Gastroesophageal sphincter (tissue), 4 donors: ENCODE data around the gene SGMS1. TPM values are rescaled to one million over a fixed set of nuclear protein-coding genes. Genes with fewer than 3 reads are reported as not detected.

Source experiments
- ATAC-seq: fragments of 150-250 bp; one replicate; pipeline ENCODE4 v1.9.1; 2016; ENCODE audit warnings: mild to moderate bottlenecking, moderate library complexity
- H3K27ac ChIP-seq, 4 donors: fragments of 200-600 bp; sonication (generic) in 3 of 4; 1 replicate in 3 of 4; 2 replicates in 1 of 4; pipeline ENCODE4 v1.5.1; 2016 to 2019
- H3K27me3 ChIP-seq: fragments of 200-600 bp; sonication (generic); one replicate; pipeline ENCODE4 v1.5.1; 2019
- H3K36me3 ChIP-seq, 2 donors: fragments of 200-600 bp; sonication (generic); one replicate each; pipeline ENCODE4 v1.5.1; 2019; ENCODE audit warnings: control low read depth in 1 of 2
- H3K4me1 ChIP-seq, 3 donors: fragments of 200-600 bp; sonication (generic); 1 replicate in 2 of 3; 2 replicates in 1 of 3; pipeline ENCODE4 v1.5.1; 2016 to 2019; ENCODE audit warnings: control low read depth in 2 of 3
- H3K4me3 ChIP-seq, 2 donors: fragments of 200-600 bp; sonication (generic); one replicate each; pipeline ENCODE4 v1.5.1; 2019; ENCODE audit warnings: mild to moderate bottlenecking in 1 of 2, moderate library complexity in 1 of 2
- H3K9me3 ChIP-seq, 3 donors: fragments of 200-600 bp; sonication (generic); one replicate each; pipeline ENCODE4 v1.5.1; 2017 to 2019; ENCODE audit warnings: control low read depth in 2 of 3
- EP300 ChIP-seq: sonication (generic); formaldehyde crosslinking; IDR thresholded peaks from one replicate; pipeline ENCODE4 v1.6.1; 2017; ENCODE audit warnings: antibody characterized with exemption, mild to moderate bottlenecking
- POLR2A ChIP-seq, 2 donors: fragments of 450-650 bp; IDR thresholded peaks; one replicate each; pipeline ENCODE4 v1.6.1; 2017; ENCODE audit warnings: antibody characterized with exemption in 2 of 2, mild to moderate bottlenecking in 2 of 2, moderate library complexity in 1 of 2
- POLR2AphosphoS5 ChIP-seq: sonication (generic); formaldehyde crosslinking; IDR thresholded peaks from one replicate; pipeline ENCODE4 v1.6.1; 2017; ENCODE audit warnings: antibody characterized with exemption
- WGBS, 2 donors: methylation state at CpG; one replicate each; pipeline ENCODE4 v1.1.5; 2018; ENCODE audit warnings: low coverage in 1 of 2; 5-methylcytosine and 5-hydroxymethylcytosine counted together
- total RNA-seq, 4 donors: library from RNA; depleted of rRNA; stranded (reverse); fragments of >200 nt; gene quantifications; one replicate each; pipeline ENCODE4 v1.1.0, GENCODE V29; 2016
- TF ChIP-seq, protein P1 (sequence below), 4 experiments: fragments of 200-600 bp in 2 of 4; fragments of 450-650 bp in 2 of 4; sonication (generic) in 1 of 4; IDR thresholded peaks; one replicate each; pipeline ENCODE4 v1.5.1; 2017 to 2019; ENCODE audit warnings: antibody characterized with exemption in 4 of 4, mild to moderate bottlenecking in 2 of 4, moderate library complexity in 2 of 4

SGMS1 gene
- total RNA-seq, 4 donors from 2014 or later: 57.7 to 116 (median 66.1) TPM

DNA sequence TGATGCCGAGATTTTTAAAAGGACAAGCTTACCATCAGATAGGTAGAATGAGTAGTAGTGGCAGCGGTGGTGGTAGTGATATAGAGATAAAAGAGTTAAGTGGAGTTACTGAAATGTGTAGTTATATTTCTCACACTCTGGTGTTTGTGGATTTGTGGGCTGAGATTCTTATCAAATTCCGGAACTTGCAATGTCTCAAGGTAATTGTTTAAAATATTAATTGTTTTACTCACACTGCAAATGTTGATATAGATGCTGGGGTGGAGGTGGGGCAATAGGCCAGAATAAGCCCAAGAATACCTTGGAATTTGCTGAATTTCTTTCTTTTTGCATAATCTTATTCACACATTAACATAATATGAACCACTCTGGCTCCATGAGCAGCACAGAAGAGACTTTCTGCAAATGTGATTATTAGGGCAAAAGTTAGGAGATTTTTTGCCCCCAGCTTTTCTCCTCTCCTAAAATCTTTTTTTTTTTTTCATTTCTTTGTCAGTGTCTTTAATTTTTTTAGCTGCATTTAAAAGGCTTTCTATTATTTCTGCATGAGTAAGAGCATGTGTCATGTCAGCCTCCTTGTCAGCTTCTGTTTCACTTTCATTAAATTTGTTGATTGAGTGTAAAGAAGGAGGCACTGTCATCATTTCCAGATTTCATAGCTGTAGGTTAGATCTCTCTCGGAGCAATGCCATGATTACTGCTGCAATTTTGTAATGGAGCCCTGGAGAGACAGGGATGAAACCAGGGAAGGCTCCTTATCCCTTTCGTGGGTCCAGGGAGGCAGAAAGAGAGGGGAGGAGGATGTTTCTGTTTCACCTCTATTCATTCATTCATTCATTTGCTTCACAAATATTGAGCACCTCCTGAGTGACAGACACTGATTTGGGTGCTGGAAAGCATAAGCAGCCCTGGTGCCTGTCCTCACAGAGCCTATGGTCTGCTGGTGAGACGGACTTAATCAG lies 13.1 kb upstream of the SGMS1 start:
- Histone ChIP-seq H3K4me3 (no peak overlapping the region), H3K27me3 (no peaks in the 10 kb centered on the region), H3K36me3 (peaks cover 0 to 4% of the 10 kb centered on the region in 2 donors), H3K9me3 (no peaks in the 10 kb centered on the region), H3K27ac (no peak overlapping the region), H3K4me1 (no peaks in the 10 kb centered on the region)
- TF ChIP-seq, protein P1, sequence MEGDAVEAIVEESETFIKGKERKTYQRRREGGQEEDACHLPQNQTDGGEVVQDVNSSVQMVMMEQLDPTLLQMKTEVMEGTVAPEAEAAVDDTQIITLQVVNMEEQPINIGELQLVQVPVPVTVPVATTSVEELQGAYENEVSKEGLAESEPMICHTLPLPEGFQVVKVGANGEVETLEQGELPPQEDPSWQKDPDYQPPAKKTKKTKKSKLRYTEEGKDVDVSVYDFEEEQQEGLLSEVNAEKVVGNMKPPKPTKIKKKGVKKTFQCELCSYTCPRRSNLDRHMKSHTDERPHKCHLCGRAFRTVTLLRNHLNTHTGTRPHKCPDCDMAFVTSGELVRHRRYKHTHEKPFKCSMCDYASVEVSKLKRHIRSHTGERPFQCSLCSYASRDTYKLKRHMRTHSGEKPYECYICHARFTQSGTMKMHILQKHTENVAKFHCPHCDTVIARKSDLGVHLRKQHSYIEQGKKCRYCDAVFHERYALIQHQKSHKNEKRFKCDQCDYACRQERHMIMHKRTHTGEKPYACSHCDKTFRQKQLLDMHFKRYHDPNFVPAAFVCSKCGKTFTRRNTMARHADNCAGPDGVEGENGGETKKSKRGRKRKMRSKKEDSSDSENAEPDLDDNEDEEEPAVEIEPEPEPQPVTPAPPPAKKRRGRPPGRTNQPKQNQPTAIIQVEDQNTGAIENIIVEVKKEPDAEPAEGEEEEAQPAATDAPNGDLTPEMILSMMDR (IDR thresholded peaks at IDR 0.05): no peak
- TF ChIP-seq EP300 (no peak), POLR2A (IDR thresholded peaks at IDR 0.05) (no peak), POLR2AphosphoS5 (no peak)
- ATAC-seq: no peak
- WGBS, 2 donors: 63 to 67% methylated on average over 6 of the region's 6 CpGs

DNA sequence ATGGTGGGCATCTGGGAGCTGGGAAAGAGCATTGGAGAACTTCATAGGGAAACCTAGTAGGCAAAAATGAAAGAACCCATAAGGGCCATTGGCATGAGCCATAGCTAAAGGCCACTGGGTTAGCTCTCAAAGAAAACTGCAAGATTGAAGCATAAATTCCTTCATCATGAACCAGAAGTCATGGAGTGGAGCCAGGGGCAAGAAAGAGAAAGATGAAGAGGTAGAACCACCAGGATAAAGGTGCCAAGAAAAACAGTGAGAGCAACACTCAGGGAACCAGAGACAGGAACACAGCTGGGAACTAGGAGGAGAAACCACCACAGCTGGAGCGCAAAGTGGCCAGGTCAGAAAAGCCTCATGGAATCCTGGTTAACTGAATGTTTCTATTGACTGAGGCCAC lies 11.5 kb upstream of the SGMS1 start:
- 71 to 86% methylated on average over 1 of the region's 1 CpG for WGBS, 2 donors
- Histone ChIP-seq H3K27me3 (no peaks in the 10 kb centered on the region), H3K9me3 (no peaks in the 10 kb centered on the region), H3K4me1 (no peaks in the 10 kb centered on the region), H3K36me3 (peaks cover 0 to 4% of the 10 kb centered on the region in 2 donors), H3K27ac (no peak overlapping the region), H3K4me3 (no peak overlapping the region)
- no peak for ATAC-seq
- TF ChIP-seq, protein P1 (IDR thresholded peaks at IDR 0.05): no peak
- TF ChIP-seq EP300: no peak
- TF ChIP-seq POLR2AphosphoS5: no peak
- no peak for TF ChIP-seq POLR2A (IDR thresholded peaks at IDR 0.05)

DNA sequence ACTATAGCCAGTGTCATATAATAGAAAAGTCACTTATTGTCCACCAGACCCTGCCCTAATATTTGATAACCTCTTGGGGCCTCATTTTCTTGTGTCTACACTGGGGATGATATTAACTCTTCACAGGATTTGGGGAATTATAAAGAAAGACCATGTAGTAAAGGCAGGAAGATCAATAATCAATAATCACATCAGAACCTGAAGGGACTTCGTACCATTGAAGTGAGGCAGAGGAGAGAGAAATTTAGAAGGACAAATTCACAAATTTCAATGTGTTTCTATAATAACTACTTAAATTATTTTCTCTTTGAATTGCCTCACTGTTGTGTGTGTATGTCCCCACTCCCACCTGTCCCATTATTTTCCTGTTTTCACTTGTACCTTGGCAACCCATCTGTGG lies 10.7 kb upstream of the SGMS1 start:
- ATAC-seq: no peak
- H3K4me3 ChIP-seq: no peak overlapping the region
- no peaks in the 10 kb centered on the region for H3K27me3 ChIP-seq
- no peaks in the 10 kb centered on the region for H3K9me3 ChIP-seq
- H3K4me1 ChIP-seq: no peaks in the 10 kb centered on the region
- TF ChIP-seq, protein P1 (IDR thresholded peaks at IDR 0.05): no peak
- no peak for TF ChIP-seq EP300
- no peak for TF ChIP-seq POLR2AphosphoS5
- no peak for TF ChIP-seq POLR2A (IDR thresholded peaks at IDR 0.05)
- H3K27ac ChIP-seq: no peak overlapping the region
- 86 to 88% methylated on average over 1 of the region's 1 CpG for WGBS, 2 donors
- H3K36me3 ChIP-seq: peaks cover 0 to 11% of the 10 kb centered on the region in 2 donors

DNA sequence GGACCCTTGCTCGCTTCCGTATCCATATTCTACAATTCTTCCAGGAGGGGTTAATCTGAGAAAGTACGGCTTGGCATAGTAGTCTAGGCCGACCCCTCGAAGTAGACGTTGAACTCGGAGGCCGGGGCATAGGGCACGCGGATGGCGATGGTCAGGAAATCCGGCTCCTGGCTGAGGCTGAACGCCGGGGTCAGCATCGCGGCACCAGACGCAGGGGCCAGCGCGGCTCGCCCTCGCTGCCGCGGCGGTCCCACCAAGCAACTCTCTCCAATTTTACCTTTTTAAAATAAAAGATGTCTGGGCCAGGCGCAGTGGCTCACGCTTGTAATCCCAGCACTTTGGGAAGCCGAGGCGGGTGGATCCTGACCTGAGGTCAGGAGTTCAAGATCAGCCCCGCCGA lies 7.3 kb upstream of the SGMS1 start:
- H3K4me3 ChIP-seq: no peak overlapping the region
- peaks cover 0 to 21% of the 10 kb centered on the region in 2 donors for H3K36me3 ChIP-seq
- H3K9me3 ChIP-seq: no peaks in the 10 kb centered on the region
- no peak for ATAC-seq
- WGBS, 2 donors: 93 to 97% methylated on average over 5 to 7 of the region's 30 CpGs
- H3K27me3 ChIP-seq: no peaks in the 10 kb centered on the region
- TF ChIP-seq EP300: no peak
- TF ChIP-seq POLR2AphosphoS5: no peak
- H3K4me1 ChIP-seq: peaks cover 0 to 3% (median 0%) of the 10 kb centered on the region in 3 donors
- H3K27ac ChIP-seq: no peak overlapping the region

DNA sequence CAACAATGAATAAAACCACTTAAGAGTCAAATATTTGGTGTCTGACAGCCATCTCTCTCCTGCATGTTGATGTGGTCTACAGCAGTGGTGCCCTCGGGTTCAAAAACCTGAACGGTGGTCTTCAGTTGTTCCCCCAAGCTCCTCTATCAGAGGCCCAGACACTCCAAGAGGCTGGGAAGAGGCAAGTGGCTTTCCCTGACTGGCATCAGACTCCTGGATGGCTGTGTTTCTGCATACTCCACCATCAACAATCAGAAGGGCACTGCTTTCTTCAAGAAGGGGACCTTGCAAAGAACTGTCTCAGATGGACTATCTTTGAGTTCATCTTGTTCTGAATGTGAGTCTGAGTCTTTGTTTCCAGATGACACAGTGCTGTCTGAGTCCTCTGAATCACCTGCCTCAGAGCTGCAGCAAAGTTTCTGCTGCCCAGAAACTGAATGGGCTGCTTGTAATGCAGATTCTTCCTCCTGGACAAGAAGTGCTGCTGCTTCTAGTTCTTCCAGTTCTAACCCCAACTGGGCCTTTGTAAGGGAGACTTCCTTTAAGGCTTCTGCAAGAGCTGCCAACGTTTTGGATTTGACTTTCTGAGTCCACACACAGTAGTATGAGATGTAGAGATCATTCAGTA lies 5.9 kb upstream of the SGMS1 start:
- no peak overlapping the region for H3K27ac ChIP-seq
- TF ChIP-seq EP300 (no peak), POLR2AphosphoS5 (no peak), POLR2A (IDR thresholded peaks at IDR 0.05) (no peak)
- TF ChIP-seq, protein P1 (IDR thresholded peaks at IDR 0.05): no peak
- H3K4me1 ChIP-seq: peaks cover 0 to 11% (median 0%) of the 10 kb centered on the region in 3 donors
- peaks cover 0 to 21% of the 10 kb centered on the region in 2 donors for H3K36me3 ChIP-seq
- no peaks in the 10 kb centered on the region for H3K27me3 ChIP-seq
- H3K9me3 ChIP-seq: no peaks in the 10 kb centered on the region
- no peak for ATAC-seq
- no peak overlapping the region for H3K4me3 ChIP-seq
- WGBS, 2 donors: 17 to 62% methylated on average over 1 to 3 of the region's 3 CpGs
